Posterior vena cava (tissue), 2 donors: ENCODE measurements around the gene DRAP1. TPM values are rescaled to one million over a fixed set of nuclear protein-coding genes. Genes with fewer than 3 reads are reported as not detected.
"Not testable (repeated sequence)": the region's sequence is repeated elsewhere in the genome, so short reads cannot be mapped to it uniquely, and the experiment has no call there.

Experiments used
- DNase-seq: peaks from one replicate; pipeline ENCODE4 v3.0.0-alpha.2; 2020; ENCODE audit warnings: low spot score
- intact Hi-C, 2 donors: fragments of 100-400 bp; cut with DNase I; formaldehyde crosslinking; loops; one replicate each; pipeline versions ENCODE4 v1.14.1 to v1.14.2; 2022 to 2023
- total RNA-seq, 2 donors: library from RNA; stranded (reverse); fragmentation: NEBNext Ultra II Directional; extraction: Animal tissue kit (Norgen Biotek cat#: 25700); gene quantifications; one replicate each; pipeline ENCODE4 v1.2.1, GENCODE V29; 2021
- donor health status: DM: yes; HTN: yes; CAD: no.
- donor health status: DM: yes; HTN: yes; CAD: no.

Gene DRAP1
- total RNA-seq, 2 donors from 2014 or later = 76.0 to 92.2 TPM

GRCh38 chr11:65946655-65947054, 27.4 kb downstream of the DRAP1 start:
- intact Hi-C loops = no loop called here
- DNase-seq = no peak

GRCh38 chr11:65947133-65947532, 27.9 kb downstream of the DRAP1 start:
- DNase-seq = no peak
- intact Hi-C loops = no loop called here

- DNase-seq = peak; percentile 24
- intact Hi-C loops = no loop called here
These were observed 28.4 kb downstream of the DRAP1 start for GRCh38 chr11:65947603-65948125.

GRCh38 chr11:65950711-65951110, 31.5 kb downstream of the DRAP1 start:
- DNase-seq, intact Hi-C loops: not testable (repeated sequence)

GRCh38 chr11:65951641-65952040, 32.4 kb downstream of the DRAP1 start:
- DNase-seq, intact Hi-C loops: not testable (repeated sequence)

GRCh38 chr11:65952052-65952521, 32.9 kb downstream of the DRAP1 start:
- no peak for DNase-seq

GRCh38 chr11:65953471-65953870, 34.2 kb downstream of the DRAP1 start:
- DNase-seq = no peak

More at GRCh38 chr11:65952052-65952521, 32.9 kb downstream of the DRAP1 start:
- intact Hi-C loops = no loop called here

GRCh38 chr11:65954771-65955170, 35.5 kb downstream of the DRAP1 start:
- intact Hi-C loops = loop anchor here in 1 of 2 donors (5.0 kb wide), 1 partner anchor 1173 kb away; no protein-coding TSS in a partner anchor
- no peak for DNase-seq

More at GRCh38 chr11:65953471-65953870, 34.2 kb downstream of the DRAP1 start:
- intact Hi-C loops = no loop called here

- intact Hi-C loops = loop anchor here in 1 of 2 donors (5.0 kb wide), 1 partner anchor 1169 kb away; no protein-coding TSS in a partner anchor
- DNase-seq = no peak
These were observed 39.1 kb downstream of the DRAP1 start for GRCh38 chr11:65958291-65958690.

GRCh38 chr11:65958774-65959420, 39.7 kb downstream of the DRAP1 start:
- peak; percentile 77 for DNase-seq
- intact Hi-C loops = loop anchor here in 1 of 2 donors (5.0 kb wide), 1 partner anchor 1168 kb away; no protein-coding TSS in a partner anchor

- intact Hi-C loops = loop anchor here (5.0 to 10.0 kb wide), 3 partner anchors 39 to 404 kb away; partner anchors contain the start of genes FIBP (in 1 of the 2) and LTBP3 (in 1 of the 2)
- DNase-seq = no peak
These were observed 41.6 kb downstream of the DRAP1 start for GRCh38 chr11:65960824-65961266.

- intact Hi-C loops = loop anchor here (5.0 to 10.0 kb wide), 3 partner anchors 39 to 404 kb away; partner anchors contain the start of genes FIBP (in 1 of the 2) and LTBP3 (in 1 of the 2)
- peak; percentile 99 for DNase-seq
These were observed 42.3 kb downstream of the DRAP1 start, which contains the start of gene SART1 for GRCh38 chr11:65961267-65962140. Gene SART1 (plus strand): TSS chr11:65961734. CDS start chr11:65961781, 47 bp downstream.

- intact Hi-C loops = loop anchor here (5.0 to 10.0 kb wide), 3 partner anchors 40 to 405 kb away; partner anchors contain the start of genes FIBP (in 1 of the 2) and LTBP3 (in 1 of the 2)
- no peak for DNase-seq
These were observed 42.9 kb downstream of the DRAP1 start for GRCh38 chr11:65962141-65962564.

GRCh38 chr11:65964906-65965305, 45.7 kb downstream of the DRAP1 start:
- intact Hi-C loops = loop anchor here (5.0 to 10.0 kb wide), 3 partner anchors 43 to 408 kb away; partner anchors contain the start of genes FIBP (in 1 of the 2) and LTBP3 (in 1 of the 2)
- DNase-seq = no peak

GRCh38 chr11:65965986-65966762, 46.9 kb downstream of the DRAP1 start:
- intact Hi-C loops = loop anchor here in 1 of 2 donors (10.0 kb wide), 1 partner anchor 81 kb away; the partner anchor contains the start of gene FIBP

GRCh38 chr11:65967329-65967934, 48.2 kb downstream of the DRAP1 start:
- no peak for DNase-seq
- intact Hi-C loops = loop anchor here in 1 of 2 donors (10.0 kb wide), 1 partner anchor 83 kb away; the partner anchor contains the start of gene FIBP

More at GRCh38 chr11:65965986-65966762, 46.9 kb downstream of the DRAP1 start:
- no peak for DNase-seq
